Lower leg skin (tissue), 4 donors: ENCODE results near the gene KCNQ2. TPM values are rescaled to one million over a fixed set of nuclear protein-coding genes. Genes with fewer than 3 reads are reported as not detected.

Experiments
- DNase-seq, 2 donors: peaks; one replicate each; pipeline ENCODE4 v3.0.0-alpha.2; 2019; ENCODE audit warnings: low spot score in 2 of 2
- H3K4me3 ChIP-seq: fragments of 200-600 bp; sonication (generic); 2 replicates; pipeline ENCODE4 v1.5.1; 2017; ENCODE audit warnings: mild to moderate bottlenecking, low read depth; ENCODE audit not compliant: poor library complexity, severe bottlenecking
- POLR2A ChIP-seq, 2 donors: fragments of 450-650 bp; IDR thresholded peaks; one replicate each; pipeline ENCODE4 v1.6.1; 2016 to 2017; ENCODE audit warnings: antibody characterized with exemption in 2 of 2, mild to moderate bottlenecking in 1 of 2, moderate library complexity in 1 of 2
- WGBS, 2 donors: methylation state at CpG; one replicate each; pipeline ENCODE4 v1.1.5; 2018; 5-methylcytosine and 5-hydroxymethylcytosine counted together
- intact Hi-C: fragments of 100-400 bp; cut with DNase I; formaldehyde crosslinking; loops from one replicate; pipeline ENCODE4 v1.15.0; 2023; ENCODE audit warnings: low total_unique reads
- total RNA-seq, 4 donors: library from RNA; depleted of rRNA; stranded (reverse); fragments of >200 nt; gene quantifications; one replicate each; pipeline ENCODE4 v1.1.0, GENCODE V29; 2016
- TF ChIP-seq, protein P1 (sequence below), 3 donors: fragments of 450-650 bp; IDR thresholded peaks; one replicate each; pipeline ENCODE4 v1.5.1; 2016; ENCODE audit warnings: antibody characterized with exemption in 3 of 3, mild to moderate bottlenecking in 3 of 3, moderate library complexity in 2 of 3

The KCNQ2 gene
- total RNA-seq, 4 donors from 2014 or later = not detected

DNA sequence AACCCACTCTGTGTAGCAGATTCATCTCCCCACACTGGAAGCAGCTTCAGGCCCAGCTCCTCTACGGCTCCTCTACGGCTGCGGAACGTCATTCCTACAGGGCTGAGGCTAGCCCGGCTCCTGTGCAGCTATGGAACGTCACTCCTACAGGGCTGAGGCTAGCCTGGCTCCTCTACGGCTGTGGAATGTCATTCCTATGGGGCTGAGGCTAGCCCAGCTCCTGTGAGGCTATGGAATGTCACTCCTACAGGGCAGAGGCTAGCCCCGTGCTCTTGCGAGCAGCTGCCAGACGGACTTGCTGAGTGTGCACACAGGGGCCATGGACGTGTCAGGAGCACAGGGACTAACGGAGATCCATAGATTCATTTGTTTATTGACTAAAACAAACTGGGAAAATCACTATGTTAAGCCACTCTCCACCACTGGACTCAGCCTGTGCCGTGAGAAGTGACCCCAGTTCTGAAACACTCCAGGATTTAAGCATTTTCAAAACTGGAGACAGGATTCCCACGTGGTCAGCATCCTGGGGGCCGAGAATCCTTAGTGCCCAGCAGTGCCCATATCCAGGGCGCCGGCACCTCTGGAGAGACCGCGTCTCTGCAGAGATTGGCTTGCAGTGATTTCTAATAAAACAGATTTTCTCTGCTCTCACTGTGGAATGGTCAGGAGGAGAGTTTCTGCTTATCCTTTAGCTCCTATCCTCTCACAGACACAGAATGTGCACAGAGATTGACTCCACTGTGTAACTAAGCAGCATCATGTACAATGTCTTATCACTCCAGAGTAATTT lies 5.0 kb downstream of the KCNQ2 start:
- no peak overlapping the region for H3K4me3 ChIP-seq
- WGBS, 2 donors = 69 to 73% methylated on average over 19 of the region's 19 CpGs
- no peak for TF ChIP-seq POLR2A (IDR thresholded peaks at IDR 0.05)
- TF ChIP-seq, protein P1, sequence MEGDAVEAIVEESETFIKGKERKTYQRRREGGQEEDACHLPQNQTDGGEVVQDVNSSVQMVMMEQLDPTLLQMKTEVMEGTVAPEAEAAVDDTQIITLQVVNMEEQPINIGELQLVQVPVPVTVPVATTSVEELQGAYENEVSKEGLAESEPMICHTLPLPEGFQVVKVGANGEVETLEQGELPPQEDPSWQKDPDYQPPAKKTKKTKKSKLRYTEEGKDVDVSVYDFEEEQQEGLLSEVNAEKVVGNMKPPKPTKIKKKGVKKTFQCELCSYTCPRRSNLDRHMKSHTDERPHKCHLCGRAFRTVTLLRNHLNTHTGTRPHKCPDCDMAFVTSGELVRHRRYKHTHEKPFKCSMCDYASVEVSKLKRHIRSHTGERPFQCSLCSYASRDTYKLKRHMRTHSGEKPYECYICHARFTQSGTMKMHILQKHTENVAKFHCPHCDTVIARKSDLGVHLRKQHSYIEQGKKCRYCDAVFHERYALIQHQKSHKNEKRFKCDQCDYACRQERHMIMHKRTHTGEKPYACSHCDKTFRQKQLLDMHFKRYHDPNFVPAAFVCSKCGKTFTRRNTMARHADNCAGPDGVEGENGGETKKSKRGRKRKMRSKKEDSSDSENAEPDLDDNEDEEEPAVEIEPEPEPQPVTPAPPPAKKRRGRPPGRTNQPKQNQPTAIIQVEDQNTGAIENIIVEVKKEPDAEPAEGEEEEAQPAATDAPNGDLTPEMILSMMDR (IDR thresholded peaks at IDR 0.05) = no peak
- intact Hi-C loops = no loop called here
- no peak for DNase-seq

DNA sequence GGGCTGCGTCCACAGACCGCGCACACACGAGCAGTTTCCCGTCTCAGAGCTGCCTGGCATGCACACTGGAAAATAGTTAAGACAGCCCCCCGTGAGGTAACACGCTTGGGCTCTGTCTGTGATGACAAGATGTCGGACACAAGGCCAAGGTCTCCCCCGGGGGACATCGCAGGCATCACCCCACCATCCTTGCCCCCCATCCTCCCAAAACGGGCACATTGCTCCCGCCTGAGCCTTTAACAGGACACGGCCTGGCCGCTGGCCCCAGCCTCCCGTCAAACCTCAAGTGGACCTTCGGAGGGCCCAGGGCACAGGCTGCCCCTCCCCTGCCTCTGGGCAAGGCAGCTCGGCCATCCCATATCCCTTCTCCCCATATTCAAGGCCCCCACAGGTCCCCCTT lies 5.6 kb downstream of the KCNQ2 start:
- intact Hi-C loops = no loop called here
- no peak overlapping the region for H3K4me3 ChIP-seq
- 82 to 84% methylated on average over 15 to 17 of the region's 17 CpGs for WGBS, 2 donors
- no peak for TF ChIP-seq POLR2A (IDR thresholded peaks at IDR 0.05)
- TF ChIP-seq, protein P1 (IDR thresholded peaks at IDR 0.05) = no peak
- no peak for DNase-seq

DNA sequence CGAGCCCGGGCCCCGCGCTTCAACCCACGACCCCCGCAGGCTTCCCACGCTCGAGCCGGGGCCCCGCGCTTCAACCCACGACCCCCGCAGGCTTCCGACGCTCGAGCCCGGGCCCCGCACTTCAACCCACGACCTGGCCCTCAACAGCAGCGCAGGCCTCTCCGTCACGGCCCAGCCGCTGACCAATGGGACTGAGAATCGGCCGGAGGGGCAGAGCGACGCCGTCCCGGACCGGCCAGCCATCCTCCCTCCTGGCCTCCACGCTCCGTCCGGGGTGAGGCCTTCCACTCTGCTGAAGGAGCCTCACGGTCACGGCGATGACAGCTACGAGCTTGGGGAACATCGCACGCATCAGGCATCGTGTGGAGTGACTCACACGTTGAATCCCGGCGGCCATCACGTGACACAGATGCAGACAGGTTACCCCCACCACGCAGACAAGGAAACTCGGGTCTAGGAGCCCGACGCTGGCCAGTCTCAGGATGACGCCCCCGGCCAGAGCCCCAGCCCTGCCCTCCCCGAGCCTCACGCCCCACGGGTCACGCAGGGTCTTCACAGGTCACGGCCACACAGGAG lies 6.1 kb downstream of the KCNQ2 start:
- no peak for DNase-seq
- no peak for TF ChIP-seq POLR2A (IDR thresholded peaks at IDR 0.05)
- TF ChIP-seq, protein P1 (IDR thresholded peaks at IDR 0.05) = no peak
- no peak overlapping the region for H3K4me3 ChIP-seq
- intact Hi-C loops = no loop called here
- 87 to 88% methylated on average over 43 to 54 of the region's 55 CpGs for WGBS, 2 donors

DNA sequence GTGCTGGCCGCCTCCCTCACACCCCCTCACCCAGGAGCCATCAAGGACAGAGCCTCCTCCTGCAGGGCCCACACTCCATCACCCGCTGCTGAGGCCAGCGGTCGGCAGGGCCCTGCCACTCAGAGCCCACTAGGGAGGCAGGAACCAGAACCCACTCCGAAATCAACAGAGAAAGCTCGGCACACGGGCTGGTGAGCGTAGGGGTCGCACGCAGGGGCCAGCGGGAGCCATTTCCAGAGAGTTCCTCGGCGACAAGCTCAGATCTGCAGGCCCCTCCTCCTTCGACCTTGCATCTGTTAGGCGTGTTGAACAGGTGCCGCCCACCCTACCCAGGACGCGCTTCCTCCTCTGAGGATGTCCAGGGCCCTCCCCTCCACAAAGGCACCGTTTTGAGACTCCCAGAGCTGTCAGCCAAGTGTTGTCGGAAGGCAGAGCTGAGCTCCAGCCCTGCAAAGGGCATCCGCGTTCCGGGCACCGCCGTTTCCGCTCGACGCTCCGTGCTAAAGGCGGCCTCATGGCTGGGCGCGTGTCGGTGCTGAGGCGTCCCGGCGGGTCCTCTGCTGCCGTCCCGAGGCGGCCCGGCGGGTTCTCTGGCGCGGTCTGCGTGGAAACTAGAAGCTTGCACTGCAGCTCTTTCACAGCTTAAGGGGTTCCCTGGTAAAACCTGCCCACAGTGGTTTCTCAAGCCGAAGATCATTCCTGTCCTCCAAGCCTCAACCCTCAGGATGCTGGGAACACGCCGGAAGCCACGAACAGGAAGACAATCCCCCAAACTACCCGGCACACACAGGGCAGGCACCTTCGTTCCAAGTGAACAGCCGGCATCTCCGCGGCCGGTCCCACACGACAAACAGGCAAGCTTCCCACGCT lies 6.8 kb downstream of the KCNQ2 start:
- 74 to 78% methylated on average over 53 to 56 of the region's 56 CpGs for WGBS, 2 donors
- no peak for DNase-seq
- H3K4me3 ChIP-seq = no peak overlapping the region
- intact Hi-C loops = no loop called here
- TF ChIP-seq, protein P1 (IDR thresholded peaks at IDR 0.05) = no peak
- no peak for TF ChIP-seq POLR2A (IDR thresholded peaks at IDR 0.05)

DNA sequence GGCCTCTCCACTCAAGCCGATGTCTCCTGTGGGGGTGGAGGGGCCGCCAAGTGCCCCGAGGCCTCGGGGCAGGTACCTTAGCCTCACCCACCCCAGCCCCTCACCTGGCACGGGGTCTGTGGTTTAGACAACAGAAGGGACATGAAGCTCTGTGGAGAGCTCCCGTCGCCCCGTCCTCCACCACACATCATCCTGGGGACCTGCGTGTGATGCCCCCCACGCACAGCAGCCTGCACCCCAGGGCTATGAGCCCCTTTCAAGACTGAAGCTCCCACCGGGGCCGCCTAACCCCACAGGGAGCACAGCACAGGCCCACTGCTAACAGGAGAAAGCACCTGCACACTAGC lies 8.2 kb downstream of the KCNQ2 start:
- intact Hi-C loops = no loop called here
- no peak for DNase-seq
- TF ChIP-seq, protein P1 (IDR thresholded peaks at IDR 0.05) = no peak
- WGBS, 2 donors = 75 to 94% methylated on average over 2 of the region's 12 CpGs
- H3K4me3 ChIP-seq = no peak overlapping the region
